Activated CD8-positive, alpha-beta memory T cell treated with anti-CD3 and anti-CD28 coated beads, Interleukin-2, amount 10 ng/mL, durations not matched to agents 7 days and 5 days (primary cell): ENCODE results near the gene ATP9B. TPM values are rescaled to one million over a fixed set of nuclear protein-coding genes. Genes with fewer than 3 reads are reported as not detected.
"Not testable (repeated sequence)": the region's sequence is repeated elsewhere in the genome, so short reads cannot be mapped to it uniquely, and the experiment has no call there.

Experiments used
- ATAC-seq: fragments of 150-1000 bp; cut with Tn5 transposase; one replicate; pipeline ENCODE4 v1.10.0; 2021; ENCODE audit warnings: moderate library complexity
- CTCF ChIA-PET: fragments of 350-600 bp; sonication (Branson Sonifier 250); formaldehyde crosslinking; loops from one replicate; lab custom pipeline; 2021; ENCODE audit warnings: antibody characterized with exemption; lab: Charles Lee
- DNase-seq: peaks from one replicate; pipeline ENCODE4 v3.0.0-alpha.2; 2020
- H3K27ac Mint-ChIP-seq: one replicate; pipeline ENCODE4 v1.8.0; 2021; ENCODE audit warnings: mild to moderate bottlenecking, mixed read lengths
- H3K27me3 Mint-ChIP-seq: one replicate; pipeline ENCODE4 v1.8.0; 2021; ENCODE audit warnings: mixed read lengths
- H3K36me3 Mint-ChIP-seq: one replicate; pipeline ENCODE4 v1.8.0; 2021; ENCODE audit warnings: mild to moderate bottlenecking, mixed read lengths
- H3K4me1 Mint-ChIP-seq: one replicate; pipeline ENCODE4 v1.8.0; 2021; ENCODE audit warnings: mixed read lengths
- H3K4me3 Mint-ChIP-seq: one replicate; pipeline ENCODE4 v1.8.0; 2021; ENCODE audit warnings: mild to moderate bottlenecking, moderate library complexity, mixed read lengths
- H3K9me3 Mint-ChIP-seq: one replicate; pipeline ENCODE4 v1.8.0; 2022; ENCODE audit warnings: low read depth, mixed read lengths
- total RNA-seq, 2 experiments: library from RNA; stranded (reverse); gene quantifications; one replicate each; pipeline ENCODE4 v1.2.3, GENCODE V29; 2021

Gene ATP9B
- total RNA-seq, 2 experiments from 2014 or later, result 21.5 to 31.7 TPM

- no peaks in the 10 kb centered on the region for H3K9me3 Mint-ChIP-seq
- H3K4me3 Mint-ChIP-seq, result no peak overlapping the region
- H3K27me3 Mint-ChIP-seq, result no peaks in the 10 kb centered on the region
- DNase-seq (no peak), ATAC-seq (no peak)
- H3K4me1 Mint-ChIP-seq, result peaks cover 7% of the 10 kb centered on the region
- H3K36me3 Mint-ChIP-seq, result no peaks in the 10 kb centered on the region
- CTCF ChIA-PET, result no interaction called here
- H3K27ac Mint-ChIP-seq, result no peak overlapping the region
Measured at GRCh38 chr18:79251021-79251420, 181.8 kb downstream of the ATP9B start.

GRCh38 chr18:79252904-79253633 lies 183.9 kb downstream of the ATP9B start:
- no peak overlapping the region for H3K4me3 Mint-ChIP-seq
- no peaks in the 10 kb centered on the region for H3K4me1 Mint-ChIP-seq
- CTCF ChIA-PET, result interaction anchor here (0.6 kb wide), 1 partner anchor 156 kb away, joined by 3 read pairs; no protein-coding TSS in a partner anchor
- no peak overlapping the region for H3K27ac Mint-ChIP-seq
- no peaks in the 10 kb centered on the region for H3K27me3 Mint-ChIP-seq
- H3K9me3 Mint-ChIP-seq, result no peaks in the 10 kb centered on the region
- ATAC-seq (no peak), DNase-seq (no peak)
- H3K36me3 Mint-ChIP-seq, result no peaks in the 10 kb centered on the region

- no peaks in the 10 kb centered on the region for H3K36me3 Mint-ChIP-seq
- no peak overlapping the region for H3K4me3 Mint-ChIP-seq
- DNase-seq (no peak), ATAC-seq (no peak)
- no peaks in the 10 kb centered on the region for H3K9me3 Mint-ChIP-seq
- CTCF ChIA-PET, result interaction anchor here (1.2 kb wide), 1 partner anchor 12 kb away, joined by 3 read pairs; no protein-coding TSS in a partner anchor
- H3K27me3 Mint-ChIP-seq, result no peaks in the 10 kb centered on the region
- no peak overlapping the region for H3K27ac Mint-ChIP-seq
- H3K4me1 Mint-ChIP-seq, result no peaks in the 10 kb centered on the region
Measured at GRCh38 chr18:79257480-79257879, 188.3 kb downstream of the ATP9B start.

- H3K9me3 Mint-ChIP-seq, result no peaks in the 10 kb centered on the region
- H3K27me3 Mint-ChIP-seq, result no peaks in the 10 kb centered on the region
- CTCF ChIA-PET, result no interaction called here
- no peak overlapping the region for H3K27ac Mint-ChIP-seq
- H3K4me1 Mint-ChIP-seq, result no peaks in the 10 kb centered on the region
- no peak for DNase-seq
- no peak overlapping the region for H3K4me3 Mint-ChIP-seq
- H3K36me3 Mint-ChIP-seq, result peaks cover 2% of the 10 kb centered on the region
- ATAC-seq, result no peak
Measured at GRCh38 chr18:79258447-79258846, 189.3 kb downstream of the ATP9B start.

GRCh38 chr18:79259218-79259617 lies 190.0 kb downstream of the ATP9B start:
- Mint-ChIP-seq H3K4me3 (no peak overlapping the region), H3K27me3 (no peaks in the 10 kb centered on the region), H3K36me3 (peaks cover 3% of the 10 kb centered on the region), H3K4me1 (no peaks in the 10 kb centered on the region), H3K27ac (no peak overlapping the region), H3K9me3 (no peaks in the 10 kb centered on the region)
- ATAC-seq (no peak), DNase-seq (no peak)
- CTCF ChIA-PET, result no interaction called here

GRCh38 chr18:79260023-79260422 lies 190.8 kb downstream of the ATP9B start:
- Mint-ChIP-seq H3K36me3 (peaks cover 7% of the 10 kb centered on the region), H3K27me3 (no peaks in the 10 kb centered on the region), H3K4me1 (no peaks in the 10 kb centered on the region), H3K4me3 (no peak overlapping the region), H3K9me3 (peaks cover 1% of the 10 kb centered on the region), H3K27ac (no peak overlapping the region)
- no peak for ATAC-seq
- CTCF ChIA-PET, result no interaction called here
- no peak for DNase-seq

- CTCF ChIA-PET, result no interaction called here
- peaks cover 10% of the 10 kb centered on the region for H3K36me3 Mint-ChIP-seq
- no peak overlapping the region for H3K4me3 Mint-ChIP-seq
- no peaks in the 10 kb centered on the region for H3K4me1 Mint-ChIP-seq
- H3K9me3 Mint-ChIP-seq, result peaks cover 2% of the 10 kb centered on the region
- no peaks in the 10 kb centered on the region for H3K27me3 Mint-ChIP-seq
- no peak overlapping the region for H3K27ac Mint-ChIP-seq
- no peak for DNase-seq
- no peak for ATAC-seq
Measured at GRCh38 chr18:79260510-79260909, 191.3 kb downstream of the ATP9B start.

- H3K27ac Mint-ChIP-seq, H3K27me3 Mint-ChIP-seq, H3K4me1 Mint-ChIP-seq, CTCF ChIA-PET, ATAC-seq, H3K4me3 Mint-ChIP-seq, DNase-seq, H3K9me3 Mint-ChIP-seq: not testable (repeated sequence)
- H3K36me3 Mint-ChIP-seq, result peaks cover 20% of the 10 kb centered on the region
Measured at GRCh38 chr18:79265068-79265467, 195.9 kb downstream of the ATP9B start.

- H3K27me3 Mint-ChIP-seq, ATAC-seq, DNase-seq, H3K4me3 Mint-ChIP-seq, H3K9me3 Mint-ChIP-seq, H3K27ac Mint-ChIP-seq, CTCF ChIA-PET: not testable (repeated sequence)
- H3K4me1 Mint-ChIP-seq, result peaks cover 17% of the 10 kb centered on the region
- H3K36me3 Mint-ChIP-seq, result peaks cover 21% of the 10 kb centered on the region
Measured at GRCh38 chr18:79271812-79272211, 202.6 kb downstream of the ATP9B start.

- no peaks in the 10 kb centered on the region for H3K27me3 Mint-ChIP-seq
- no peak overlapping the region for H3K27ac Mint-ChIP-seq
- H3K4me3 Mint-ChIP-seq, result no peak overlapping the region
Measured at GRCh38 chr18:79272916-79273315, 203.7 kb downstream of the ATP9B start.

GRCh38 chr18:79274823-79275222 lies 205.6 kb downstream of the ATP9B start:
- no peak for ATAC-seq
- no peaks in the 10 kb centered on the region for H3K27me3 Mint-ChIP-seq
- peaks cover 22% of the 10 kb centered on the region for H3K36me3 Mint-ChIP-seq
- no peak for DNase-seq
- no peak overlapping the region for H3K4me3 Mint-ChIP-seq
- peaks cover 17% of the 10 kb centered on the region for H3K4me1 Mint-ChIP-seq
- CTCF ChIA-PET, result no interaction called here
- H3K27ac Mint-ChIP-seq, result no peak overlapping the region
- H3K9me3 Mint-ChIP-seq, result no peaks in the 10 kb centered on the region

More at GRCh38 chr18:79272916-79273315, 203.7 kb downstream of the ATP9B start:
- H3K4me1 Mint-ChIP-seq, result peaks cover 17% of the 10 kb centered on the region
- CTCF ChIA-PET, result no interaction called here
- peaks cover 2% of the 10 kb centered on the region for H3K9me3 Mint-ChIP-seq
- ATAC-seq, result no peak
- peaks cover 22% of the 10 kb centered on the region for H3K36me3 Mint-ChIP-seq
- no peak for DNase-seq

GRCh38 chr18:79275461-79275860 lies 206.3 kb downstream of the ATP9B start:
- Mint-ChIP-seq H3K4me1 (peaks cover 17% of the 10 kb centered on the region), H3K4me3 (peak overlapping the region; percentile 14), H3K9me3 (no peaks in the 10 kb centered on the region), H3K27me3 (no peaks in the 10 kb centered on the region), H3K27ac (peak overlapping the region; percentile 20), H3K36me3 (peaks cover 21% of the 10 kb centered on the region)
- CTCF ChIA-PET, result no interaction called here
- DNase-seq (no peak), ATAC-seq (peak; percentile 30)

GRCh38 chr18:79275992-79276391 lies 206.8 kb downstream of the ATP9B start:
- Mint-ChIP-seq H3K4me1 (peaks cover 17% of the 10 kb centered on the region), H3K36me3 (peaks cover 18% of the 10 kb centered on the region), H3K9me3 (no peaks in the 10 kb centered on the region), H3K27me3 (no peaks in the 10 kb centered on the region), H3K4me3 (no peak overlapping the region), H3K27ac (peak overlapping the region; percentile 76)
- DNase-seq (peak; percentile 49), ATAC-seq (peak; percentile 80)
- CTCF ChIA-PET, result no interaction called here

- Mint-ChIP-seq H3K4me1 (peaks cover 19% of the 10 kb centered on the region), H3K36me3 (peaks cover 12% of the 10 kb centered on the region), H3K27me3 (no peaks in the 10 kb centered on the region), H3K9me3 (no peaks in the 10 kb centered on the region), H3K4me3 (no peak overlapping the region), H3K27ac (no peak overlapping the region)
- DNase-seq (no peak), ATAC-seq (no peak)
- CTCF ChIA-PET, result no interaction called here
Measured at GRCh38 chr18:79278896-79279295, 209.7 kb downstream of the ATP9B start.
